Smooth muscle cell (in vitro differentiated cells): ENCODE measurements around the gene RUVBL1. TPM values are rescaled to one million over a fixed set of nuclear protein-coding genes. Genes with fewer than 3 reads are reported as not detected.
A peak's percentile ranks its signal among the peaks of the same experiment; 100 is the strongest.
"Not testable (repeated sequence)": the region's sequence is repeated elsewhere in the genome, so short reads cannot be mapped to it uniquely, and the experiment has no call there.

Experiments
- DNase-seq: peaks from one replicate; lab custom pipeline; 2025; ENCODE audit not compliant: unreplicated experiment; lab: John Stamatoyannopoulos, UW
- H2AFZ ChIP-seq: fragments of 200-600 bp; sonication (generic); 2 replicates; pipeline ENCODE4 v1.6.0; 2016; ENCODE audit warnings: antibody characterized with exemption, low read depth, mild to moderate bottlenecking
- H3F3A ChIP-seq: fragments of 200-600 bp; sonication (generic); 2 replicates; pipeline ENCODE4 v1.6.0; 2017; ENCODE audit warnings: antibody characterized with exemption, low read depth
- H3K27ac ChIP-seq: fragments of 200-600 bp; sonication (generic); 2 replicates; pipeline ENCODE4 v1.5.1; 2016; ENCODE audit warnings: low read depth, mild to moderate bottlenecking
- H3K27me3 ChIP-seq: fragments of 200-600 bp; sonication (generic); 2 replicates; pipeline ENCODE4 v1.6.1; 2016; ENCODE audit warnings: low read depth, mild to moderate bottlenecking
- H3K36me3 ChIP-seq: fragments of 200-600 bp; sonication (generic); 2 replicates; pipeline ENCODE4 v1.5.1; 2016; ENCODE audit warnings: low read depth
- H3K4me1 ChIP-seq: fragments of 200-600 bp; sonication (generic); 2 replicates; pipeline ENCODE4 v1.5.1; 2016; ENCODE audit warnings: low read depth
- H3K4me2 ChIP-seq: fragments of 200-600 bp; sonication (generic); 2 replicates; pipeline ENCODE4 v1.6.0; 2016; ENCODE audit warnings: mild to moderate bottlenecking
- H3K4me3 ChIP-seq: fragments of 200-600 bp; sonication (generic); 2 replicates; pipeline ENCODE4 v1.5.1; 2016; ENCODE audit warnings: mild to moderate bottlenecking
- H3K79me2 ChIP-seq: fragments of 200-600 bp; sonication (generic); 2 replicates; pipeline ENCODE4 v1.6.0; 2016; ENCODE audit warnings: low read depth, mild to moderate bottlenecking
- H3K9ac ChIP-seq: fragments of 200-600 bp; sonication (generic); 2 replicates; pipeline ENCODE4 v1.6.0; 2016; ENCODE audit warnings: low read depth
- H3K9me3 ChIP-seq: fragments of 200-600 bp; sonication (generic); replicated peaks from 2 replicates; pipeline ENCODE4 v1.5.1; 2016; ENCODE audit warnings: low read depth
- H4K20me1 ChIP-seq: fragments of 200-600 bp; sonication (generic); 2 replicates; pipeline ENCODE4 v1.6.0; 2016; ENCODE audit warnings: low read depth
- CTCF ChIP-seq: fragments of 200-600 bp; sonication (generic); IDR thresholded peaks from 2 replicates; pipeline ENCODE4 v1.5.1; 2017; ENCODE audit warnings: borderline replicate concordance, mild to moderate bottlenecking, antibody characterized with exemption; ENCODE audit not compliant: insufficient read depth, poor library complexity, severe bottlenecking
- WGBS: methylation state at CpG from one replicate; pipeline ENCODE4 v1.1.7; 2016; ENCODE audit warnings: low lambda C conversion rate; 5-methylcytosine and 5-hydroxymethylcytosine counted together
- polyA plus RNA-seq: library from polyadenylated mRNA; unstranded; fragments of >200 nt; fragmentation: Nextera tagmentation; extraction: Ambion mirVana; gene quantifications from 2 replicates; pipeline ENCODE4 v1.2.1, GENCODE V29; 2016
- total RNA-seq: library from RNA; depleted of rRNA; stranded (reverse); fragments of >200 nt; gene quantifications from 2 replicates; pipeline ENCODE4 v1.2.3, GENCODE V29; 2014

Gene RUVBL1
- total and polyA plus RNA-seq, 2 experiments from 2014 or later, result 32.9 to 37.1 TPM

- no peaks in the 10 kb centered on the region for H3K9me3 ChIP-seq
- no peak overlapping the region for H3K4me2 ChIP-seq
- no peaks in the 10 kb centered on the region for H3F3A ChIP-seq
- H3K9ac ChIP-seq, result no peak overlapping the region
- WGBS, result 69% methylated on average over 5 of the region's 5 CpGs
- peaks cover 8% of the 10 kb centered on the region for H4K20me1 ChIP-seq
- H3K79me2 ChIP-seq, result no peaks in the 10 kb centered on the region
- H3K4me3 ChIP-seq, result no peak overlapping the region
- no peak overlapping the region for H2AFZ ChIP-seq
- H3K36me3 ChIP-seq, result no peaks in the 10 kb centered on the region
- DNase-seq, result no peak
- H3K27ac ChIP-seq, result no peak overlapping the region
- peaks cover 15% of the 10 kb centered on the region for H3K4me1 ChIP-seq
- no peaks in the 10 kb centered on the region for H3K27me3 ChIP-seq
- TF ChIP-seq CTCF, result no peak
These were observed 39.8 kb upstream of the RUVBL1 start for GRCh38 chr3:128163432-128163831.

- DNase-seq, result no peak
- no peaks in the 10 kb centered on the region for H3K9me3 ChIP-seq
- H3K4me1 ChIP-seq, result peaks cover 3% of the 10 kb centered on the region
- no peaks in the 10 kb centered on the region for H3F3A ChIP-seq
- no peak overlapping the region for H3K4me2 ChIP-seq
- no peaks in the 10 kb centered on the region for H3K27me3 ChIP-seq
- H3K4me3 ChIP-seq, result no peak overlapping the region
- H3K36me3 ChIP-seq, result peaks cover 8% of the 10 kb centered on the region
- H3K79me2 ChIP-seq, result no peaks in the 10 kb centered on the region
- no peak overlapping the region for H3K27ac ChIP-seq
- no peak for TF ChIP-seq CTCF
- no peak overlapping the region for H3K9ac ChIP-seq
- H4K20me1 ChIP-seq, result no peaks in the 10 kb centered on the region
- no peak overlapping the region for H2AFZ ChIP-seq
- WGBS, result 90% methylated on average over 5 of the region's 5 CpGs
These were observed 37.0 kb upstream of the RUVBL1 start for GRCh38 chr3:128160661-128161060.

GRCh38 chr3:128155616-128156360 is 32.2 kb upstream of the RUVBL1 start:
- Histone ChIP-seq H3K9me3 (no peaks in the 10 kb centered on the region), H3K27ac (no peak overlapping the region), H3K79me2 (peaks cover 11% of the 10 kb centered on the region), H4K20me1 (no peaks in the 10 kb centered on the region), H3K4me3 (no peak overlapping the region), H3F3A (peaks cover 6% of the 10 kb centered on the region), H3K4me1 (peaks cover 7% of the 10 kb centered on the region), H3K9ac (no peak overlapping the region), H2AFZ (no peak overlapping the region), H3K36me3 (peaks cover 8% of the 10 kb centered on the region), H3K4me2 (no peak overlapping the region), H3K27me3 (no peaks in the 10 kb centered on the region)
- no peak for TF ChIP-seq CTCF
- 82% methylated on average over 3 of the region's 3 CpGs for WGBS
- no peak for DNase-seq

GRCh38 chr3:128154354-128154753 is 30.7 kb upstream of the RUVBL1 start:
- H3F3A ChIP-seq, H4K20me1 ChIP-seq, DNase-seq, H3K27me3 ChIP-seq, H3K9me3 ChIP-seq, H3K27ac ChIP-seq, H3K4me1 ChIP-seq, H3K36me3 ChIP-seq: not testable (repeated sequence)
- H2AFZ ChIP-seq, result peak overlapping the region; percentile 89
- peaks cover 11% of the 10 kb centered on the region for H3K79me2 ChIP-seq
- peak overlapping the region; percentile 87 for H3K4me2 ChIP-seq
- H3K9ac ChIP-seq, result peak overlapping the region; percentile 60
- H3K4me3 ChIP-seq, result peak overlapping the region; percentile 74
- 93% methylated on average over 16 of the region's 16 CpGs for WGBS
